GM21717 (cell line): ENCODE data around the gene BRD4.
"Not testable (repeated sequence)": the region's sequence is repeated elsewhere in the genome, so short reads cannot be mapped to it uniquely, and the experiment has no call there.

ENCODE experiments used
- ATAC-seq: cut with Tn5 transposase; IDR thresholded peaks from one replicate; pipeline ENCODE4 v1.9.1; 2021; ENCODE audit warnings: mild to moderate bottlenecking, moderate library complexity; ENCODE audit not compliant: unreplicated experiment

The BRD4 gene

GRCh38 chr19:15332311-15332996 is at the start of gene BRD4:
Gene BRD4, minus strand, starts transcription at chr19:15332539. Its CDS starts 59,440 bp downstream, at chr19:15273099.
- ATAC-seq = peak; percentile 38

- no peak for ATAC-seq
Measured at GRCh38 chr19:15381864-15382263, 49.5 kb upstream of the BRD4 start.

GRCh38 chr19:15381429-15381828 is 49.1 kb upstream of the BRD4 start:
- no peak for ATAC-seq

GRCh38 chr19:15379999-15380647 is 47.8 kb upstream of the BRD4 start:
- peak; percentile 36 for ATAC-seq

GRCh38 chr19:15379083-15379998 is 47.0 kb upstream of the BRD4 start, which contains the start of gene AKAP8:
Gene AKAP8, minus strand, starts transcription at chr19:15379787. Its CDS starts 56 bp downstream, at chr19:15379731.
- peak; percentile 71 for ATAC-seq

GRCh38 chr19:15378534-15379082 is 46.3 kb upstream of the BRD4 start:
- peak; percentile 7 for ATAC-seq

GRCh38 chr19:15374796-15375440 is 42.6 kb upstream of the BRD4 start:
- ATAC-seq = no peak

GRCh38 chr19:15374105-15374651 is 41.8 kb upstream of the BRD4 start:
- no peak for ATAC-seq

- no peak for ATAC-seq
Measured at GRCh38 chr19:15373644-15374043, 41.3 kb upstream of the BRD4 start.

- no peak for ATAC-seq
Measured at GRCh38 chr19:15372891-15373301, 40.6 kb upstream of the BRD4 start.

GRCh38 chr19:15372470-15372869 is 40.1 kb upstream of the BRD4 start:
- ATAC-seq = no peak

- ATAC-seq = no peak
Measured at GRCh38 chr19:15371786-15372380, 39.5 kb upstream of the BRD4 start.

- no peak for ATAC-seq
Measured at GRCh38 chr19:15371119-15371518, 38.8 kb upstream of the BRD4 start.

GRCh38 chr19:15369594-15369891 is 37.2 kb upstream of the BRD4 start:
- ATAC-seq = no peak

- ATAC-seq = no peak
Measured at GRCh38 chr19:15368798-15369593, 36.7 kb upstream of the BRD4 start.

GRCh38 chr19:15368051-15368632 is 35.8 kb upstream of the BRD4 start:
- ATAC-seq = no peak

- ATAC-seq = no peak
Measured at GRCh38 chr19:15367439-15367838, 35.1 kb upstream of the BRD4 start.

GRCh38 chr19:15365264-15365663 is 32.9 kb upstream of the BRD4 start:
- no peak for ATAC-seq

GRCh38 chr19:15363791-15364190 is 31.5 kb upstream of the BRD4 start:
- not testable (repeated sequence) for ATAC-seq
